Skeletal muscle tissue (tissue), 4 donors: ENCODE results near the gene C2CD2L. TPM values are rescaled to one million over a fixed set of nuclear protein-coding genes. Genes with fewer than 3 reads are reported as not detected.
"Not testable (repeated sequence)": the region's sequence is repeated elsewhere in the genome, so short reads cannot be mapped to it uniquely, and the experiment has no call there.

Source experiments
- H3K27ac ChIP-seq: one replicate; pipeline ENCODE4 v1.7.0; 2013; ENCODE audit warnings: mild to moderate bottlenecking, low read depth, low read length, inconsistent platforms
- H3K27me3 ChIP-seq, 3 donors: one replicate each; pipeline ENCODE4 v1.7.0; 2013; ENCODE audit warnings: low read length in 3 of 3; ENCODE audit not compliant: control insufficient read depth in 3 of 3, insufficient read depth in 3 of 3
- H3K36me3 ChIP-seq, 3 donors: one replicate each; pipeline ENCODE4 v1.7.0; 2013; ENCODE audit warnings: low read length in 3 of 3; ENCODE audit not compliant: control insufficient read depth in 3 of 3, insufficient read depth in 3 of 3
- H3K4me1 ChIP-seq, 3 donors: one replicate each; pipeline ENCODE4 v1.7.0; 2013; ENCODE audit warnings: low read length in 3 of 3, mild to moderate bottlenecking in 3 of 3; ENCODE audit not compliant: control insufficient read depth in 3 of 3, insufficient read depth in 3 of 3
- H3K4me3 ChIP-seq, 3 donors: one replicate each; pipeline ENCODE4 v1.7.0; 2013; ENCODE audit warnings: low read length in 3 of 3
- H3K9ac ChIP-seq, 3 donors: one replicate each; pipeline ENCODE4 v1.7.0; 2013; ENCODE audit warnings: low read length in 3 of 3, mild to moderate bottlenecking in 3 of 3, moderate library complexity in 2 of 3, low read depth in 1 of 3
- H3K9me3 ChIP-seq, 3 donors: one replicate each; pipeline ENCODE4 v1.7.0; 2013; ENCODE audit warnings: low read length in 3 of 3; ENCODE audit not compliant: control insufficient read depth in 3 of 3
- total RNA-seq: library from RNA; depleted of rRNA; stranded (reverse); fragments of >200 nt; gene quantifications from one replicate; pipeline ENCODE4 v1.2.3, GENCODE V29; 2014
- donor health status: Osteomylitis.

C2CD2L gene
- total RNA-seq, 1 donor from 2014 or later, result 2.1 TPM

GRCh38 chr11:119103161-119103664 lies 3.9 kb upstream of the C2CD2L start:
- peak overlapping the region in 2 of 3 donors; percentile 54 to 93 for H3K9ac ChIP-seq
- H3K36me3 ChIP-seq, H3K9me3 ChIP-seq, H3K27me3 ChIP-seq: not testable (repeated sequence)
- H3K4me3 ChIP-seq, result peak overlapping the region; percentile 39 to 90 (median 88)
- peaks cover 36 to 53% (median 40%) of the 10 kb centered on the region in 3 donors for H3K4me1 ChIP-seq
- H3K27ac ChIP-seq, result peak overlapping the region; percentile 93

- Histone ChIP-seq H3K36me3 (peaks cover 0 to 2% (median 0%) of the 10 kb centered on the region in 3 donors), H3K4me3 (no peak overlapping the region), H3K9me3 (no peaks in the 10 kb centered on the region), H3K4me1 (peaks cover 42 to 58% (median 46%) of the 10 kb centered on the region in 3 donors), H3K9ac (no peak overlapping the region), H3K27me3 (no peaks in the 10 kb centered on the region), H3K27ac (no peak overlapping the region)
These were observed 3.4 kb upstream of the C2CD2L start for GRCh38 chr11:119103793-119104192.

GRCh38 chr11:119107538-119108145 lies 498 bp downstream of the C2CD2L start:
- Histone ChIP-seq H3K27me3 (no peaks in the 10 kb centered on the region), H3K9ac (peak overlapping the region; percentile 69 to 86 (median 71)), H3K27ac (peak overlapping the region; percentile 57), H3K4me3 (peak overlapping the region; percentile 65 to 85 (median 77)), H3K9me3 (no peaks in the 10 kb centered on the region), H3K36me3 (peaks cover 20 to 25% (median 20%) of the 10 kb centered on the region in 3 donors), H3K4me1 (peaks cover 27 to 42% (median 30%) of the 10 kb centered on the region in 3 donors)

- peaks cover 20 to 28% (median 22%) of the 10 kb centered on the region in 3 donors for H3K36me3 ChIP-seq
- H3K9ac ChIP-seq, result peak overlapping the region; percentile 69 to 86 (median 71)
- H3K27me3 ChIP-seq, result no peaks in the 10 kb centered on the region
- no peaks in the 10 kb centered on the region for H3K9me3 ChIP-seq
- peaks cover 22 to 35% (median 25%) of the 10 kb centered on the region in 3 donors for H3K4me1 ChIP-seq
- peak overlapping the region; percentile 65 to 85 (median 77) for H3K4me3 ChIP-seq
- H3K27ac ChIP-seq, result no peak overlapping the region
These were observed 1.2 kb downstream of the C2CD2L start for GRCh38 chr11:119108146-119108856.

GRCh38 chr11:119108857-119109221 lies 1.7 kb downstream of the C2CD2L start:
- H3K27ac ChIP-seq, result no peak overlapping the region
- H3K4me3 ChIP-seq, result peak overlapping the region; percentile 31 to 85 (median 77)

GRCh38 chr11:119109843-119110242 lies 2.7 kb downstream of the C2CD2L start:
- H3K9ac ChIP-seq, result no peak overlapping the region
- H3K27ac ChIP-seq, result no peak overlapping the region
- H3K27me3 ChIP-seq, result no peaks in the 10 kb centered on the region
- peaks cover 20 to 26% (median 25%) of the 10 kb centered on the region in 3 donors for H3K4me1 ChIP-seq
- H3K4me3 ChIP-seq, result no peak overlapping the region
- peaks cover 31 to 39% (median 32%) of the 10 kb centered on the region in 3 donors for H3K36me3 ChIP-seq
- no peaks in the 10 kb centered on the region for H3K9me3 ChIP-seq

More at GRCh38 chr11:119108857-119109221, 1.7 kb downstream of the C2CD2L start:
- peaks cover 20 to 30% (median 25%) of the 10 kb centered on the region in 3 donors for H3K4me1 ChIP-seq
- no peaks in the 10 kb centered on the region for H3K9me3 ChIP-seq
- peaks cover 24 to 31% (median 25%) of the 10 kb centered on the region in 3 donors for H3K36me3 ChIP-seq
- H3K9ac ChIP-seq, result peak overlapping the region in 2 of 3 donors; percentile 68 to 86
- H3K27me3 ChIP-seq, result no peaks in the 10 kb centered on the region

- Histone ChIP-seq H3K36me3 (peaks cover 31 to 39% (median 33%) of the 10 kb centered on the region in 3 donors), H3K9me3 (no peaks in the 10 kb centered on the region), H3K27ac (no peak overlapping the region), H3K27me3 (no peaks in the 10 kb centered on the region), H3K4me3 (no peak overlapping the region), H3K9ac (no peak overlapping the region), H3K4me1 (peaks cover 20 to 26% (median 25%) of the 10 kb centered on the region in 3 donors)
These were observed 3.3 kb downstream of the C2CD2L start for GRCh38 chr11:119110439-119110838.

GRCh38 chr11:119111361-119111925 lies 4.3 kb downstream of the C2CD2L start:
- Histone ChIP-seq H3K27ac (no peak overlapping the region), H3K9me3 (no peaks in the 10 kb centered on the region), H3K27me3 (no peaks in the 10 kb centered on the region), H3K36me3 (peaks cover 35 to 45% (median 43%) of the 10 kb centered on the region in 3 donors), H3K9ac (no peak overlapping the region), H3K4me3 (no peak overlapping the region), H3K4me1 (peaks cover 18 to 24% (median 20%) of the 10 kb centered on the region in 3 donors)

GRCh38 chr11:119112314-119113020 lies 5.3 kb downstream of the C2CD2L start:
- Histone ChIP-seq H3K4me3 (no peak overlapping the region), H3K4me1 (peaks cover 12 to 18% (median 15%) of the 10 kb centered on the region in 3 donors), H3K9me3 (no peaks in the 10 kb centered on the region), H3K9ac (no peak overlapping the region), H3K27me3 (no peaks in the 10 kb centered on the region), H3K27ac (no peak overlapping the region), H3K36me3 (peaks cover 35 to 47% (median 44%) of the 10 kb centered on the region in 3 donors)
